Epidermal melanocyte (primary cell): ENCODE results near the gene LSMEM2.
"Not testable (repeated sequence)": the region's sequence is repeated elsewhere in the genome, so short reads cannot be mapped to it uniquely, and the experiment has no call there.

Experiments used
- DNase-seq: peaks from one replicate; pipeline ENCODE4 v3.0.0; 2011; ENCODE audit warnings: low spot score; ENCODE audit not compliant: insufficient read length

Gene LSMEM2

GRCh38 chr3:50298836-50299637 lies 20.1 kb downstream of the LSMEM2 start, which contains the start of the genes HYAL3 and NAA80:
Gene HYAL3, minus strand, starts transcription at chr3:50299405. Its CDS starts 3,803 bp downstream, at chr3:50295602.
Gene NAA80, minus strand, starts transcription at chr3:50299405. Its CDS starts 1,942 bp downstream, at chr3:50297463.
- peak; percentile 98 for DNase-seq

DNA sequence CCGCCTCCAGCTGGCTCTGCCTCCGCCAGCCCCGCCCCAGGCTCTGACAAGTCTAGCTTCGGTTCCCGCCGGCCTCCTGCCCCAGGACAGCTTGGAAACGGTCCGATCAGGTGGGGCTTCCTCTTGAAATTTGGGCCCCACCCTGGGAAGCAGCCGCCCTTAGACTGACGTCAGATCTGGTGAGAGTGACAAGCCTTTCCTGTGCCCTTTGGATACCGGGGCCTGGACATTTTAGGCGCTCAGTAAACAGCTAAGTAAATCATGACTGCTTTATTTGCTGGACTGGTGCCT lies 20.7 kb downstream of the LSMEM2 start:
- DNase-seq = no peak

DNA sequence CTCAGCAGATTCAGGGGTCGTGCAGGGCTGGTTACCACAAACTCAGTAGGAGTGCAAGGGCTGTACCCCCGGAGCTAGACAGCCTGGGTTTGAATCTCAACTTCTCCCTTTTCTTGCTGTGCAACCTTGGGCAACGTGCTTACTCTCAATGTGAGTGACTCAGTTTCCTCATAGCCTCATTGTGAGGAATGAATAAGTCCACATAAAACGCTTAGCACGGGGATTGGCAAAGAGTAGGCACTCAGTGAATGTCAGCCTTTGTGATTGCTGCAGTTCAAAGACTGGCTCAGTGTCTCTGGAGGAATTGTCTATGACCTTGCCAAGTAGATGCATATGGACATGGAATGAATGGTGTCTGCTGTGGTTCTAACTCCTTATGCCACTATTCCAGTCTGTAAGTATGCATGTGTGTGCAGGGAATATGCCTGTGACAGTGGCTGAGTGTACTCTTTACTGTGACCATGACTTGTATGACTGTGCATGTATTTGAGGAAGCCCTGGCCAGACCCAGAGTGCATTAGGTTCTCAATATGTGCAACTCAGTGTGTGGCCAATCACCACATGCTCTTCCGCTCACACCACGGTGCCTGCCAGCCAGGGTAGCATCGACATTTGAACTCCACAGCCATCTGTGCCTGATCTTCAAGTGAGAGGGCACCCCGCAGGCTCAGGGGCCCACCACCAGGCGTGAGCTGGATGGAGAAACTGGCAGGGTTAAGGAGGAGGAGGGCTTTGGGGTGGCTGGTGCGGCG lies 21.2 kb downstream of the LSMEM2 start:
- DNase-seq = no peak

- no peak for DNase-seq
Measured at GRCh38 chr3:50300681-50301254, 21.9 kb downstream of the LSMEM2 start.

DNA sequence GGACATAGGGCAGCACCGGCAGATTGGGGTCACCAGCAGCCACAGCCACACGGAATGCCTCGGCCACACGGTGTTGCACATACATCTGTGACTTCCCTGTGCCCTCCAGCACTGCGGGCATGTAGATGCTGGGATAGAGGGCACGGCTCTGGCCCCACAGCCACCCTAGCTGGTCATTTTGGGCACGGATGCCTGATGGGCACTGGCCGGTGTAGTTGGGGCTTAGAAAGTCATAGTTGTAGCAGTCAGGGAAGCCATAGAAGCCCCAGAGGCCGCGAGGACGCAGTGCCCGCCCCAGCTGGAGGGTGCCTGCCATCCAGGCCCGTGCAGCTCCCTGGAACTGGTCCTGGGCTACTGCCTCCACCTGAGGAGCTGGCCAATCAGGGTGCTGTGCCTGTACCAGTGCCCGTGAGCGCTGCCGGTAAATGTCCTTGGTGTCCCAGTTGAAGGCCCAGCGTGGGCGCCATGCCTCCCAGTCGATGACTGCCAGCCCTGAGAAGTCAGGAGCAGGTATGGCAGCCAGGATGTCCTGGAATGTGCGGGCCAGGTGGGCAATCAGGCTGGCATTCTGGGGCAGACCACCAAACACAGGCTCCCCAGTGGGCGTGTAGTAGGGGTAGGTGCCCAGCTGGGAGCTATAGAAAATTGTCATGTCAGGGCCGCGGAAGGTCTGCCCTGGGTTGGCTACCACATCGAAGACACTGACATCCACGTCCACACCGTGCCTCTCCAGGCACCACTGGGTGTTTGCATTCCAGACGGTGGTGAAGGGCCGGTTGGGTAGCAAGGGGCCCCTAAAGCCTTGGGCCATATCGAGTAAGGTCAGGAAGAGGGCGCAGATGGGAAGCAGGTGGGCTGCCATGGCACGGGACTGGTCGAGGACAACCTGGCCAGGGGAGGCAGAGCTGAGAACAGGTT lies 23.5 kb downstream of the LSMEM2 start:
- no peak for DNase-seq

DNA sequence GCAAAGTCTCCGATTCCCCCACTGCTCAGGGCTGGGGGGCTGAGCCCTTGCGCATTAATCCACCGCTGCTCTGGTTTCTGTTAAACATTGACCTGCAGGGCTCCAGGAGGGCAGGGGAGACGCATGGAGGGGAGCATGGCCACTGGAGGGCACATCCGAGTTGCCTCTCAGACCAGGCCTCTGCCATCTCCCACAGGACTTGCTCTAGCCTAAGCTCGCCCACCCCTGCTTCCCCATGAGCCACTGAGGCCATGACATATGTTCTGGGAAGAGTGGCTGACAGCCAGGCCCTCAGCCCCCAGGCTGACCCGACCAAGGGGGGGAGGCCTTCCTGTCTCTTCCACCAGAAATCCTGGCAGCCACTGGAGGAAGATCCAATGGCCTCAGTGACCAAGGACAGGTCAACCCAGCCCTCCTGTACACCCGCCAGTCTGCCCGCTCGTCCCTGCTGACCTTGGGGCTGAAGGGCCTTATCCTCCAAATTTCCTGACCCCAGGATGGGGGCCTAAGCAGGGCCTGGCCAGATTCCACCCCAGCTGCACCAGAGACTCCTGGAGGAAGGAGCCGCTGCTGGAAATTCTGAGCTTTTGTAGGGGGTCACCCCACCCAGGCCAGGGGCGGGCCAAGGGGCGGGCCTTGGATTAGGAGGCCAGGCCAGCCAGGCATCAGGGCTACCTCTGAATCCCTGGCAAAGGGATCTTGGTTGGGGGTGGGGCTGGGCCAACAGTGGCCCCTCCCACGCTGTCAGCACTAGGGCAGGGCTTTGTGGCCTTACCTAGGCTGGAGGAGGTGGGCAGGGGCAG lies 24.3 kb downstream of the LSMEM2 start, which contains the start of gene HYAL1:
Gene HYAL1, minus strand, starts transcription at position 562 of the 803 bp plus-strand sequence. CDS start 618 bp downstream, outside the sequence.
- no peak for DNase-seq

DNA sequence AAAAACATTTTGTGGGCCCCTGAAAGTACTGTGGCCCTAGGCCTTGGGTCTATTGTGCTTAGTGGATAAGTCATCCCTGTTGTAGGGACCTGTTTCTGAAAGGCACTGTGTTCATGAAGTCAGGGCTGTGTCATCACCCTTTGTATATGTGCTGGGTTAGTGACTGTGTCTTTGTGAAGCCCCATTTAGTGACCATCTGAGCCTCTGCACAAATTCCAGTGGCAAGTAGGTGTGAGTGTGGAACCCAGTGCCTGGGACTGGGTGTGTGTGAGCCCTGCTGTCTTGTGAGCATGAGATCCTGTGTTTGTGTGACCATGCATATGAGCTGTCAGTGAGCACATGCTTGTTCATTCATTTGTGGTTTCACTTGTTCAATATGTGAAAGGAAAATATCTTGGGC lies 25.7 kb downstream of the LSMEM2 start:
- no peak for DNase-seq

DNA sequence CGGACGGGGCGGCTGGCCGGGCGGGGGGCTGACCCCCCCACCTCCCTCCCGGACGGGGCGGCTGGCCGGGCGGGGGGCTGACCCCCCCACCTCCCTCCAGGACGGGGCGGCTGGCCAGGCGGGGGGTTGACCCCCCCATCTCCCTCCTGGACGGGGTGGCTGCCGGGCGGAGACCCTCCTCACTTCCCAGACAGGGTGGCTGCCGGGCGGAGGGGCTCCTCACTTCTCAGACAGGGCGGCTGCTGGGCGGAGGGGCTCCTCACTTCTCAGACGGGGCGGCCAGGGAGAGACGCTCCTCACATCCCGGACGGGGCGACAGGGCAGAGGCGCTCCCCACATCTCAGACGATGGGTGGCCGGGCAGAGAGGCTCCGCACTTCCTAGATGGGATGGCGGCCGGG lies 33.2 kb downstream of the LSMEM2 start:
- DNase-seq = not testable (repeated sequence)

DNA sequence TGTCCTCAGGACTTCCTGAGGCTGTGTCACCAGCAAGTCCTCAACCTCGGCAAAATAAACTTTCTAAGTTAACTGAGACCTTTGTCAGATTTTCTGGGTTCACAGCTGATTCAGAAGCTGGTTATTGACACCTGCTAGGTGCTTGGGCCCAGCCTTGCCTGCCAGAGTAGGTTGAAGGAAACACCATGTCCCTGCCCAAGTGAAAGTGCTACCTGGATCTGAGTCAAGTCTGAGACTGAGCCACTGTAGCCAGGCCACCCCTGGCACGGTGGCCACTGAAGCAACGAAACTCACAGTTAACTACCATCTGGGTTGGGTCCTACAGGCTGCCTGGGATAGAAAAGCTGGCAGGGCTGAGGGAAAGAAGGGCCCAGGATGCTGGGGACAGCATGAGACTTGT lies 35.5 kb downstream of the LSMEM2 start:
- no peak for DNase-seq

DNA sequence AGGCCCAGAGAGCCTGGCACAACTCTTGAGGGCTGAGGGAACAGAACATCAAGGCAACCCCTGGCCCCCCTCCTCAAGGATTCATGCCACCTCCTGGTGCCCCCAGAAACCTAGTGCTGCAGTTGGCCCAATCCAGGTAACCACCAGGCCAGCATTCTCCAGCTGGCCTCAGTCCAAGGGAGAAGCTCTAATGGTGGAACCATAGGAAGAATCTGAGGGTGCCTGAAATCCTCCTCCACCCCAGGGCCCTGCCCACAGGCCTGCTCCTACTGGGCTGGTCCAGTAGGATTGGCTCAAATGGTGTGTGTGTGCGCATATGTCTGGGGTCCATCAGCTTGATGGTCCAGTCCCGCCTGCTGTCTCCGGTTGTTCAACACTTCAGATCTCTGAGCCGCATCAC lies 35.9 kb downstream of the LSMEM2 start:
- no peak for DNase-seq

DNA sequence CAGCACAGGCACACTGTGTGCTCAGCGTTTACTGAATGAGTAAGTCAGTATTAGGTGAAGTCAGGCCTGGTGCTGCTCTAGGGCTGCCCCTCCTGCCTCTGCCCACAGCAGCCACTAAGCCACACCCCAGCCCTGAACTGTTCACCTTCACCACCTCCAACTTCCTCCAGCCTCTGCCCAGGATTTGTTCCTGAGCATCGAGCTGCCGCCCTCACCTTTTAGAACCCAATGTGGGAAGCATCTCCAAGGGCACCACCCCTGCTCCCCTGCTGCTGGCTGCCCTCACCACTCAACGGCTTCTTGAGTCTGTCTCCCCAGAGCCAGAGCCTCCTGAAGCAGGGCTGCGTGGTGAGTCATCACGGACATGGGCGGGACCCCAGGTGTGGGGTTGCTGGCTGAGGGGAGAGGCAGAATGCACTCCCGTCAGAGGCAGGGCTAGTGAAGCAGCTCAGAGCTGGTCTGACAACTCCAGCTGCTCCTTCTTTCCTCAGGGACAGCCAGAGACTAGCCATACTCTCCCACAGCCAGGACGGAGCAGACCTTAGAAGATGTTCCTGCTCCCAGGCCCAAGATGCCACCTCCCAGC lies 37.9 kb downstream of the LSMEM2 start:
- DNase-seq = no peak

DNA sequence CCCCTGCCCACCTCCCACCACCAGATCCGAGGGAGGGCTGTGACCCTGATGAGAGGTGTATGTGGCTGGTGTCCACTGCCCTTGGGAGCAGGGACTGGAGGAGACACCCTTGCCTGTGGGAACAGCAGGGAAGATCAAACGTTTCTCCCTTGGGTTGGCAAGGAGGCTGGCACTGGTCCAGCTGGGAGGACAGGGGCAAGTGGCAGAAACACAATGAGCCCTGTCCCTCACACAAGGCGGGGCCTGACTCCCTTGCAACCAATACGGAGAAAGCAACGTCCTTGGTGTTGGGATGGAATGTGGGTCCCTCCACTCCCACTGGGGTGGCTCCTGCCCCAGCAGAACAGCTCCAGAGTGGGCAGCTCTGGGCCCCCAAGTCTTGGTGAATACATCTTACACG lies 38.4 kb downstream of the LSMEM2 start:
- no peak for DNase-seq

GRCh38 chr3:50318163-50318562 lies 39.3 kb downstream of the LSMEM2 start:
- DNase-seq = no peak

DNA sequence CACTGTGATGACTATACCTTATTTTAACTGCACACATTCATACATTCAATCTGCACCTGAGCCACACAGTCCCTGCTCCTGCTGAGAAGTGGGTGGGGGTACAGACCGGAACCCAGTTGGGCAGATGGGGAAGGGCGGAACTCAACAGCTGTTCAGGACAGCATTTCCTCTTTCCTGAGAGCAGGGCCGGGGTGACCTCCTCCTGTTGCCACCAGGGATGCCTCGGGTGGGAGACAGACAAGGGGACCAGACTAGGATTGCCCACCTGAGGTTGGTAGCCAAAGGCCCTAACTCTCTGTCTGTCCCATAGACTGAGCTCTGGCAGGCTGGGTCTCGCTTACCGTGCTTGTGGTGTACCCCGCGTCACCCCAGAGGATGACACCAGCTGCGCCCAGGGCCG lies 39.7 kb downstream of the LSMEM2 start:
- no peak for DNase-seq

GRCh38 chr3:50319181-50319893 lies 40.5 kb downstream of the LSMEM2 start:
- no peak for DNase-seq

- DNase-seq = no peak
Measured at GRCh38 chr3:50319894-50320625, 41.2 kb downstream of the LSMEM2 start.

DNA sequence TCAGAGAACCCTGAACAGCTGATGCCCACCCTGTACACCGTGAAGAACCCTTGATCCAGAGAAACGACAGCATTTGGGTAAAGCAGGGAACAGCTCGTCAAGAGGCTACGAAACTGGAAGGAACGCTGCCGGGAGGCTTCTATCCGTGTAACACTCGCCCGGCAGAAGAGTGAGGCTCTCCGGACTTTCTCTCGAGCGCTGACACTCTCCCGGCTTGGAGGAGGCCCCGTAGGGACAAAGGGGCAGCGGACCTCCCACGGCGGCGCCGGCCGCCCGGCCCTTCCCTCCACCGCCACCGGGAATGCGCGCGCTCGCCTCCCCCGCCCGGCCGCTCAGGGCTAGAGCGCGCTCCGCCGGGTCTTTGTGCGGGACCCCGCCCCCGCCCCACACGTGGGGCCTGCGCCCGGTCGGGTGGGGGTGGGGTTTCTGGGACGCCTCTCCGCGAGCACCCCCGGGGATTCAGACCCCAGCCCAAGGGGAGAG lies 42.0 kb downstream of the LSMEM2 start:
- DNase-seq = peak; percentile 47

GRCh38 chr3:50321336-50322114 lies 42.6 kb downstream of the LSMEM2 start:
- DNase-seq = peak; percentile 80
